ENCODE data around the gene LANCL2.

Gene LANCL2

GRCh38 chr7:55472928-55473725 is 108.0 kb downstream of the LANCL2 start:
- DNase-seq = no peak

DNA sequence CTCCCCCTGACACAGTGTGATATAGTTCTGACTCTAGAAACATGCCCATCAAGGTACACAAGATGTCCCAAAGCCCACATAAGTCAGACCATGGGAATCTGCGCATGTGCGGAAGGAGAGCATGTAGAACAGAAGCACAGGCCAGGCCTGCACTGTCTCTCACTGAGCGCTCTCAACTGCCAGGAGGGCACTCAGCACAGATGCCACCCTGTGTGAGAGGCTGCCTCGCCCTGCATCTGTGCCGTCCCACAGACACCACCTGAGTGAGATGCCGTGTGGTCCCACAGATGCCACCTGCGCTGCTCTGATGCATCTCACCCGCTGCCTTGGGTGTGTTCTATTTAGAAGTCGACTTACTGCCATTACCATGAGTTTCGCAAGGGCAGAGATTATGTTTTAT is 108.8 kb downstream of the LANCL2 start:
- DNase-seq = no peak

- no peak for DNase-seq
Observed at GRCh38 chr7:55474944-55475854, 110.1 kb downstream of the LANCL2 start.

DNA sequence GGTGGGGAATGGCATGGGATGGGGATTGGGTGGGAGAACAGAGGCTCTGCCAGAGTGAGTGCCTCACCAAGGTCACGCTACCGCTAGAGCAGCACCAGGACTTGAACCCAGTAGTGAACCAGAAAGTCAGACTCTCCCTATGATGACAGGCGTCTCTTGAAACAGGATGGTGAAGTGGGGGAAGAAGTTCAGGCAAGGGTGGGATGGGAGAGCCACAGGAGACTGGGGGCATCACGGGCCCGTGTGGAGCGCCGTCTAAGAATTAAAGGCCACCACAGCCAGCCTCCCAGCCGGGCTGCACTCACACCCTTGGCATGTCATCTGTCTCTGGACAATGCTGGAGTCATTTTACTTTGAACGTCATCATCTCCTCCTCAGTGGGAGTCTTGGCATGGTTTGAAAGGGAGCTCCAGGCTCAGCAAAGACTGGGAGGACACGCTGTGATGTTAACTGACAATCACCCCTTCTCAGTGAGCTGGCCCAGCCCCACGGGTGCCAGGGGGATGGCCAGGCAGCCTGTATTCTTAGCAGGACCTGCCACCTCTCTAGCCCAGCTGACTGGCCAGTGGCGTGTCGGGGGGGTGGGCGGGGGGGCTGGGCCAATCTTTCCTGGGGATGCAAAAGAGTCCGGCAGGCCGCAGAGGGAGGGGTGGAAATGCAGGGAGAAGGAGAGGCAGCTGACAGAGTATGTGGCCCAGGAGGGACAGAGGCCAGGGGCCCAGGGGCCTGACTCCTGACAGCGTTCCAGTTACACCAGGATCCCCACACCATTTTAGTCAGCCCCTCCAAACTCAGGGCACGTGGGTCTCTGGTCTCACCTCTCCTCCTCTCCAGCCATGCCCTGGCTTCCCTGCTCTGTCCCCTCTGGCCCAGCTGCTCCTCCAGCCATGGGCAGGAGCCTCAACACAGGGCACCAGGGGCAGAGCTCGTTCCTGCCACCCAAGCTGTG is 111.0 kb downstream of the LANCL2 start:
- DNase-seq = no peak

GRCh38 chr7:55476852-55477780 is 112.0 kb downstream of the LANCL2 start:
- DNase-seq = no peak

DNA sequence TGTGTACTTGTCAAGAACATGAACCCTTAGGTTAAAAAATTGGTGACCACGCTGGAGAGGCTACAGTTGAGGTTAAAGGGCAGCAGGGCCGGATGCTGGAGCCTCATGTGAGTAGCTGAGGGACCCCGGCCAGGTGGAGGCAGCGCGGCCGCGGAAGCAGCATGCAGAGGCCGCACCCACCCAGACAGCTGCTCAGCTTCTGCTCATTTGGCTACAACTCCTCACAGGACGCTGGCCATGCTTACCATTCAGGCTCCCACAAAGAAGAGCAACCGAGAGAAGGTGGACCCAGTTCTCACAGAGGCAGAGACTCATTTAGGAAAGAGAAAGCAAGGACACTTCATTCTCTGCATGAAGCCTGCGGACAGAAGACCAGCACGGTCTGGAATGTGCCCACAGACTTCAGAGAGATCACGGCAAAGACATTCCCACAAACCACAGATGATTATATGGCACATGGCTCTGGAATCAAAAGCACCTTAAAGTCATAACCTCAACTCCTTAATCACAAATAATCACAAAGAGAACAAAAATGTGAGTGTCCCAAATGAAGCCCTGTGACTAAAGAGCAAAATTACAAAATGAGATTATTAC is 112.7 kb downstream of the LANCL2 start:
- no peak for DNase-seq

- DNase-seq = no peak
Observed at GRCh38 chr7:55478700-55479099, 113.6 kb downstream of the LANCL2 start.

- DNase-seq = no peak
Observed at GRCh38 chr7:55481155-55481554, 116.0 kb downstream of the LANCL2 start.

- DNase-seq = no peak
Observed at GRCh38 chr7:55483046-55483445, 117.9 kb downstream of the LANCL2 start.

Data from activated CD4-positive, alpha-beta T cell treated with anti-CD3 and anti-CD28 coated beads, Interleukin-2, amount 50 U/mL, for 1 hour (primary cell).